ENCODE results near the gene SAMD4A. TPM values are rescaled to one million over a fixed set of nuclear protein-coding genes. Genes with fewer than 3 reads are reported as not detected.

Gene SAMD4A
- total RNA-seq, 4 donors from 2014 or later: 7.9 to 18.7 (median 14.4) TPM

GRCh38 chr14:54672181-54672580 lies 105.3 kb downstream of the SAMD4A start:
- WGBS, 2 donors: 84 to 85% methylated on average over 7 of the region's 7 CpGs
- peak in 1 of 2 donors; percentile 17 for DNase-seq (ENCODE audit: low spot score in 2 of 2)
- no peak for TF ChIP-seq POLR2A (IDR thresholded peaks at IDR 0.05)
- TF ChIP-seq CTCF (IDR thresholded peaks at IDR 0.05): no peak
- H3K4me3 ChIP-seq (ENCODE audit: low read depth, poor library complexity, severe bottlenecking): no peak overlapping the region
- intact Hi-C loops (cut with DNase I; ENCODE audit: low total_unique reads): no loop called here

- DNase-seq (ENCODE audit: low spot score in 2 of 2): no peak
- intact Hi-C loops (cut with DNase I; ENCODE audit: low total_unique reads): no loop called here
- no peak for TF ChIP-seq CTCF (IDR thresholded peaks at IDR 0.05)
- TF ChIP-seq POLR2A (IDR thresholded peaks at IDR 0.05): no peak
- H3K4me3 ChIP-seq (ENCODE audit: low read depth, poor library complexity, severe bottlenecking): no peak overlapping the region
- WGBS, 2 donors: 35 to 63% methylated on average over 5 of the region's 5 CpGs
These were observed 105.8 kb downstream of the SAMD4A start for GRCh38 chr14:54672688-54673087.

- intact Hi-C loops (cut with DNase I; ENCODE audit: low total_unique reads): no loop called here
- DNase-seq (ENCODE audit: low spot score in 2 of 2): peak in 1 of 2 donors; percentile 81
- 60 to 64% methylated on average over 13 of the region's 13 CpGs for WGBS, 2 donors
- no peak overlapping the region for H3K4me3 ChIP-seq (ENCODE audit: low read depth, poor library complexity, severe bottlenecking)
- no peak for TF ChIP-seq CTCF (IDR thresholded peaks at IDR 0.05)
- TF ChIP-seq POLR2A (IDR thresholded peaks at IDR 0.05): no peak
These were observed 106.5 kb downstream of the SAMD4A start for GRCh38 chr14:54673193-54674045.

GRCh38 chr14:54674046-54674741 lies 107.3 kb downstream of the SAMD4A start:
- 39 to 44% methylated on average over 3 of the region's 3 CpGs for WGBS, 2 donors
- no peak overlapping the region for H3K4me3 ChIP-seq (ENCODE audit: low read depth, poor library complexity, severe bottlenecking)
- intact Hi-C loops (cut with DNase I; ENCODE audit: low total_unique reads): no loop called here
- DNase-seq (ENCODE audit: low spot score in 2 of 2): peak in 1 of 2 donors; percentile 3
- TF ChIP-seq POLR2A (IDR thresholded peaks at IDR 0.05) (no peak), CTCF (IDR thresholded peaks at IDR 0.05) (no peak)

- DNase-seq (ENCODE audit: low spot score in 2 of 2): no peak
- intact Hi-C loops (cut with DNase I; ENCODE audit: low total_unique reads): no loop called here
- no peak for TF ChIP-seq CTCF (IDR thresholded peaks at IDR 0.05)
- no peak for TF ChIP-seq POLR2A (IDR thresholded peaks at IDR 0.05)
- 67 to 75% methylated on average over 11 of the region's 11 CpGs for WGBS, 2 donors
- no peak overlapping the region for H3K4me3 ChIP-seq (ENCODE audit: low read depth, poor library complexity, severe bottlenecking)
These were observed 108.6 kb downstream of the SAMD4A start for GRCh38 chr14:54675236-54676128.

Data from lower leg skin (tissue), 4 donors.